Nucleus accumbens (tissue), 56 donors: ENCODE results near the gene GPR89B.
"Not testable (repeated sequence)": the region's sequence is repeated elsewhere in the genome, so short reads cannot be mapped to it uniquely, and the experiment has no call there.

Experiments
- DNase-seq, 56 donors: peaks; one replicate each; lab custom pipeline; 2025; lab: John Stamatoyannopoulos, UW

The GPR89B gene

GRCh38 chr1:147931137-147931536 lies 2.9 kb downstream of the GPR89B start:
- DNase-seq: not testable (repeated sequence)

GRCh38 chr1:147935296-147935695 lies 7.1 kb downstream of the GPR89B start:
- DNase-seq: not testable (repeated sequence)

- not testable (repeated sequence) for DNase-seq
Observed at GRCh38 chr1:147940456-147940855, 12.2 kb downstream of the GPR89B start.

GRCh38 chr1:147942563-147942962 lies 14.3 kb downstream of the GPR89B start:
- not testable (repeated sequence) for DNase-seq

GRCh38 chr1:147949517-147949916 lies 21.3 kb downstream of the GPR89B start:
- DNase-seq: not testable (repeated sequence)

GRCh38 chr1:147958906-147959305 lies 30.7 kb downstream of the GPR89B start:
- DNase-seq: not testable (repeated sequence)

GRCh38 chr1:147959680-147960079 lies 31.5 kb downstream of the GPR89B start:
- DNase-seq: not testable (repeated sequence)

GRCh38 chr1:147964575-147964974 lies 36.4 kb downstream of the GPR89B start:
- not testable (repeated sequence) for DNase-seq

- not testable (repeated sequence) for DNase-seq
Observed at GRCh38 chr1:147966657-147967056, 38.4 kb downstream of the GPR89B start.

- DNase-seq: not testable (repeated sequence)
Observed at GRCh38 chr1:147978896-147979651, 50.9 kb downstream of the GPR89B start.

GRCh38 chr1:147985374-147985773 lies 57.2 kb downstream of the GPR89B start:
- not testable (repeated sequence) for DNase-seq

GRCh38 chr1:147987893-147988292 lies 59.7 kb downstream of the GPR89B start:
- peak in 3 of 56 donors; percentile 1 to 12 (median 1) for DNase-seq

GRCh38 chr1:147992916-147993315 lies 64.7 kb downstream of the GPR89B start:
- not testable (repeated sequence) for DNase-seq

GRCh38 chr1:147993400-147993799 lies 65.2 kb downstream of the GPR89B start:
- DNase-seq: not testable (repeated sequence)

- DNase-seq: not testable (repeated sequence)
Observed at GRCh38 chr1:147993825-147994615, 65.8 kb downstream of the GPR89B start.

- not testable (repeated sequence) for DNase-seq
Observed at GRCh38 chr1:147996088-147996487, 67.9 kb downstream of the GPR89B start.

- DNase-seq: not testable (repeated sequence)
Observed at GRCh38 chr1:148007724-148008123, 79.5 kb downstream of the GPR89B start.

- no peak for DNase-seq
Observed at GRCh38 chr1:148010527-148010926, 82.3 kb downstream of the GPR89B start.

GRCh38 chr1:148013177-148014144 lies 85.2 kb downstream of the GPR89B start:
- DNase-seq: not testable (repeated sequence)
